HL-60/S4 treated with retinoic acid at 250 ng/mL for 4 days and 3 days (cell line): ENCODE data around the gene SPRR2D.
"Not testable (repeated sequence)": the region's sequence is repeated elsewhere in the genome, so short reads cannot be mapped to it uniquely, and the experiment has no call there.

ENCODE experiments used
- in situ Hi-C: fragments of 300-500 bp; cut with MboI; formaldehyde crosslinking; loops from 2 replicates; pipeline ENCODE4 v1.7.0; 2022; ENCODE audit warnings: low sequenced_read_pairs

SPRR2D gene

DNA sequence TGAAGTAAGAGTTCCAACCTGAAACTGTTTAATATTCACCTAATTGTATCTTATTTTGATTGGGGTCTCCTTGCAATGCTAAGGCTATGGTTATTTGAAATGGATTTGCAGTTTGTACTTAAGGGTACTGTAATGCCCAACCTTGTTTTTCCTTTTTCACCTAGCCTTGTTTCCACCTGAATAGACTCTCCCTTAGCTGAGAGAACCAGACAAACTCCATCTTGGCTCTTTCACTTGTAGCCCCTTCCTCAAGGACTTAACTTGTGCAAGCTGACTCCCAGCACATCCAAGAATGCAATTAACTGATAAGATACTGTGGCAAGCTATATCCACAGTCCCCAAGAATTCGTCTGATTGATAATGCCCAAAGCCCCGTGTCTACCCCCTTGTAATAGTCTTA lies 19.1 kb downstream of the SPRR2D start:
- in situ Hi-C loops = not testable (repeated sequence)

DNA sequence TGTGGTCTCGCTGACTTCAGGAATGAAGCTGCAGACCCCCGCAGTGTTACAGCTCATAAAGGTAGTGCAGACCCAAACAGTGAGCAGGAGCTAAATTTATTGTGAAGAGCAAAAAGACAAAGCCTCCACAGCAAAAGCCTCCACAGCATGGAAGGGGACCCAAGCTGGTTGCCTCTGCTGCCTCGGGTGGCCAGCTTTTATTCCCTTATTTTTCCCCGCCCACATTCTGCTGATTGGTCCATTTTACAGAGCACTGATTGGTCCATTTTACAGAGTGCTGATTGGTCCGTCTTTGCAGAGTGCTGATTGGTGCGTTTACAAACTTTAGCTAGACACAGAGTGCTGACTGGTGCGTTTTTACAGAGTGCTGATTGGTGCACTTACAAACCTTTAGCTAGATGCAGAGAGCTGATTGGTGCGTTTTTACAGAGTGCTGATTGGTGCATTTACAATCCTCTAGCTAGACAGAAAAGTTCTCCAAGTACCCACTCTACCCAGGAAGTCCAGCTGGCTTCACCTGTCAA lies 29.6 kb downstream of the SPRR2D start:
- in situ Hi-C loops = not testable (repeated sequence)

DNA sequence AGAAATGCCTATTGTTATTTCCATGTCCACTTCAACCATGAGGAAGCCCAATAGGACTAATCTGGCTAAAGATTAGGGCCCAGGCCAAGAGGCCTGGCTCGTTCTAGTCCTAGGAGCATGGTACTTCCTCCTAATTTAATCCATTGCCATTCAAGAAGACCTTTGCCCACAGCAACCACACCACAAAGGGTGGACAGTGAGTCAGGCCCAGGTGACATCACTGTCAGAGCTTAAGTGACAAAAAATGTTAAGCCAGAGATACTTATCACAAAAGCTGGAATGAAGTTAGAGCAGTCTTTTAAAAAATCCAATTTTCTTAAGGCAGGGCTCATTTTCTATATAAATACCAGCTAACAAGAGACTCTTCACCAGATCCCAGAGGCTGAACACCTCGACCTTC lies 39.5 kb downstream of the SPRR2D start, which contains the start of gene SPRR3:
TSS of gene SPRR3 (plus strand) at position 368 of the 400 bp plus-strand sequence. CDS start 1,272 bp downstream, outside the sequence.
- in situ Hi-C loops = no loop called here

DNA sequence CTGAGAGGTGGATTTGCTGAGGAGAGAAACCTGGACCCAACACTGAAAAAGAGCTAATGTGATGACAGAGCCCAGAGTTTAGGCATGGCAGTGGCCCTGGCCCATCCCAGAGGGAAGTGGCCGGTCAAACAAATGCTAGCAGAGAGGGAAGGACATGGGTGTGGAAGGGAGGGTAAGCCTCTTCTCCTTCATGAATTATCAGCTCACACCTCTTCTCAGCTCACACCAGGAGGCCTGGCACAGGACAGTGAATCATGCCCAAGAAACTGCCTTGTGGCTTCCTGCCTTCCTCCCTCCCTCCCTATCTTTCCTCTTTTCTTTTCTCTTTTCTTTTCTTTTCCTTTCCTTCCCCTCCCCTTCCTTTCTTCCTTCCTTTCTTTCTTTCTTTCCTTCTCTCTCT lies 40.6 kb downstream of the SPRR2D start:
- in situ Hi-C loops = no loop called here

DNA sequence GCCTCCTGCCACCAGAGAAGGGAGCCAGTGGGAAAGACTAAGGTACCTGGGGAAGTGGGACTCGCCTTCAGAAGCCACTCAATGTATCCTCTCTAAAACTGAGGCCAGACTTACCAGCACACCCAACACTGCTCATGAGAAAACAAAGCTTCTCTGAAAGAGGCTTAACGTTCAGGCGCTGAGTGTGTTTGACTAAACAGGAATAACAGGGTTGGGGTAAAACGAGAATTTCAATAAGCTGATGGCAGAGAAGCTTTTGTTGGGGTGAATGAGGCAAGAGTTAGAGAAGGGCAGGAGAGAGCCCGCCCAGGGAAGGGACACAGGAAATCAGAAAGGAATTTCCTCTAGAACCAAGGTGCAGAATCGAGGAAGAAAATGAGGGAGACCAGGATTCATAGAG lies 41.1 kb downstream of the SPRR2D start:
- in situ Hi-C loops = no loop called here

DNA sequence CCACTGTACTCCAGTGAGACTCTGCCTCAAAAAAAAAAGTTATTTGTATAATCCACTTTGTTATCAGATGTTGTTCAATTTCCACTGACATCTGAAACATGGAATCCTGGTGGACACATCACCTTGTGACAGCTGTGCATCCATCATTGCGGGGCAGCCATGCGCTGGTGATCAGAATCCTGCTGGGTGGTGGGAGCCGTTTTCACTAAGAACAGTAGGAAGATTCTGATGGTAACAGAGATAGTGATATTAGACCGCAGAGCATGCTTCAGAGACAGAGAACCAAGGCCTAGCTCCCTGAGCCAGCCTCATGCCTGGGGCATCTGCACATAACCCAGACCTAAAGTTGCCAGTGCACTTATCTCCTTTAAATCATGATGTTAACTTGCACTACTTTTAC lies 42.4 kb downstream of the SPRR2D start:
- in situ Hi-C loops = no loop called here

DNA sequence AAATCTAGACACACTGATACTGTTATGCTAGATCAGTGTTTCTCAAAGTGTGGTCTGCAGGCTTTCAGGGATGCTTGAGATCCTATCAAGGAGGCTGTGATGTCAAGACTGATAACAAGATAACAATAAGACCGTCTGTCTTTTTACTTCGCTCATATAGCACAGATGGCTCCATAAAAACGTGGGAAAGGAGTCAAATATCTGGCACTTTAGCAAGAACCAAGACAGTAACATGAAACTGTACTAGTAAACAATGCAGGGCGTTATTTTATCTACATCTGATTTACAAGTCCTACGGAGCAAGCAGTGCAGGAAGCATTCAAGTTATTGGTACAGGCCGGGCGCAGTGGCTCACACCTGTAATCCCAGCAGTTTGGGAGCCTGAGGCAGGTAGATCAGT lies 43.0 kb downstream of the SPRR2D start:
- in situ Hi-C loops = no loop called here

DNA sequence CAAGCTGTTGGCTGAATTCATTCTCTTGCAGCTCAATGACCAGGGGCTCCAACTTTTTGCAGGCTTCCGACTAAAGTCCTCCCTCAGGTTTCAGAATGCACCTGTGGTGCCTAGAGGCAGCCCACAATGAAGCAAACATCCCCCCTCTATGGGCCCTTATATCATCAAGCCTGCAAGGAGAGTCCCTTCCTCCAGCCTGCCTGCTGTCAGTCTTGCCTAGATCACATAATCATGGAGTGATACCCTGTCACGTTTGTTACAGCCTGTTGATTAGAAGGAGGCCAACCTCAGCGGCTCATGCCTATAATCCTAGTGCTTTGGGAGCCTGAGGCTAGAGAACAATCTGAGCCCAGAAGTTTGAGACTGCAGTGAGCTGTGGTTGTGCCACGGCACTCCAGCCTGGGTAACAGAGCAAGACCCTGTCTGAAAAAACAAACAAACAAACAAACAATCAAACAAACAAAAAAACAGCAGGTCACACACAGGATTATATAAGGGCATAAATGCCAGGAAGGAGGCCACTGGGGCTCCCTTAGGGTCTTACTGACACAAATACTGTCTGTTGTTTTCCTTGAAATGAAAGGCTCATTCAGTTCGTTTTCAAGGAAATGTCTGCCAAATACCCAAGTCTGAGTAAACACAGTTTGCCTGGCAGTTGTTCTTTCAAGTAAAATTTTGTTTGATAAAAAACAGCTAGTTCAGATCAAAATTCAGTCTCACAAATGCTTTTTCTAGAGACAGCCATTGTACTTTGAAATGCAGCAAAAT lies 44.1 kb downstream of the SPRR2D start:
- in situ Hi-C loops = no loop called here

DNA sequence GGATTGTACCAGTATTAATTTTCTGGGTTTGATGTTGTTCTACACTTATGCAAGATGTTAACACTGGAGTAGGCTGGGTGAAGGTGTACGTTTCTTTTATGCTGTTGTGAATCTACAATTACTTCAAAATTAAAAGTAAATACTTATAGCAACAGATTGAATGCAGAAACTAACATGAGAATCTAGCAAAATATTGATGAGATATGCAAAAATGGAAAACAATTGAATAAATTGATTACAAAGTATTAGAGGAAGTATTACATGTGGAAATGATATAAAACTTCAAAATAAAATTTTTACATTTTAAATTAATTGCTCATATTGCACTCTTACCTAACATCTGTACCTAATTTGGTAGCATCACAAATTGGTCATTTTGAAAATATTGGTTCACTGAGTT lies 45.1 kb downstream of the SPRR2D start:
- in situ Hi-C loops = no loop called here

DNA sequence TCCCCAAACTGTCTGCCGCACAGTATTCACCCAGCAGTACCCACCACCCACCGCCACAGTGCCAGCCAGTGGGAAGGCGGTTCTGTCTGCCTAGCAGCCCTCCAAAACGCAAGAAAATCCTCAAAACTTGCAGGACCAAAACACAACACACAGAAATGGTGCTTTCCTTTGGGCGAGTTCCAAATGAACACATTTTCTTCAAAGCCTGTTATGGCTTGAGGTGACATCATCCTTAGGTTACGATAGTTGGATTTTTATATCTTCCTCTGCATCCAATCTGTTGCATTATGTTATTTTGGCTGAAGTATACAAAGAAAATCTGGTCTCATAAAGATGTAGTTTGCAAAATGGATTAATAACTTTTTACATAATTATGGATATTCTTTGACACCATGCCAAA lies 47.7 kb downstream of the SPRR2D start:
- in situ Hi-C loops = no loop called here
